ENCODE measurements around the gene MYO5B.

Gene MYO5B

GRCh38 chr18:49949951-49950395, 245.0 kb downstream of the MYO5B start:
- no peaks in the 10 kb centered on the region for H3K36me3 ChIP-seq (ENCODE audit: control insufficient read depth in 4 of 4, insufficient read depth in 4 of 4, low read length in 3 of 4)
- H3K27ac ChIP-seq (ENCODE audit: insufficient read depth in 1 of 2, low read depth in 1 of 2, low read length in 2 of 2, poor library complexity in 1 of 2, severe bottlenecking in 2 of 2), result no peak overlapping the region
- WGBS (ENCODE audit: insufficient coverage), result 0% methylated on average over 1 of the region's 2 CpGs
- DNase-seq, result peak in 2 of 3 donors; percentile 13 to 45
- ChIA-PET POLR2A (no interaction called here), CTCF (no interaction called here)
- H3K27me3 ChIP-seq (replicated peaks in 2 of 5; ENCODE audit: control insufficient read depth in 4 of 5, insufficient read depth in 5 of 5, low read length in 4 of 5), result peaks cover 0 to 37% (median 5%) of the 10 kb centered on the region in 5 experiments
- H3K4me1 ChIP-seq (ENCODE audit: control extremely low read depth in 1 of 4, control insufficient read depth in 4 of 4, insufficient read depth in 4 of 4, low read length in 3 of 4), result peaks cover 3 to 5% (median 4%) of the 10 kb centered on the region in 4 experiments
- H3K4me3 ChIP-seq (ENCODE audit: control insufficient read depth in 1 of 7, extremely low read depth in 1 of 7, insufficient read depth in 4 of 7, low read depth in 2 of 7, low read length in 6 of 7), result no peak overlapping the region
- no peaks in the 10 kb centered on the region for H3K9me3 ChIP-seq (ENCODE audit: control extremely low read depth in 1 of 5, control insufficient read depth in 4 of 5, insufficient read depth in 2 of 5, low read depth in 1 of 5, low read length in 4 of 5)

- Histone ChIP-seq H3K27me3 (replicated peaks in 2 of 5; ENCODE audit: control insufficient read depth in 4 of 5, insufficient read depth in 5 of 5, low read length in 4 of 5) (peaks cover 0 to 28% (median 5%) of the 10 kb centered on the region in 5 experiments), H3K36me3 (ENCODE audit: control insufficient read depth in 4 of 4, insufficient read depth in 4 of 4, low read length in 3 of 4) (no peaks in the 10 kb centered on the region), H3K27ac (ENCODE audit: insufficient read depth in 1 of 2, low read depth in 1 of 2, low read length in 2 of 2, poor library complexity in 1 of 2, severe bottlenecking in 2 of 2) (no peak overlapping the region), H3K4me1 (ENCODE audit: control extremely low read depth in 1 of 4, control insufficient read depth in 4 of 4, insufficient read depth in 4 of 4, low read length in 3 of 4) (peaks cover 3 to 5% (median 4%) of the 10 kb centered on the region in 4 experiments), H3K9me3 (ENCODE audit: control extremely low read depth in 1 of 5, control insufficient read depth in 4 of 5, insufficient read depth in 2 of 5, low read depth in 1 of 5, low read length in 4 of 5) (no peaks in the 10 kb centered on the region), H3K4me3 (ENCODE audit: control insufficient read depth in 1 of 7, extremely low read depth in 1 of 7, insufficient read depth in 4 of 7, low read depth in 2 of 7, low read length in 6 of 7) (no peak overlapping the region)
- CTCF ChIA-PET, result no interaction called here
- WGBS (ENCODE audit: insufficient coverage), result 83% methylated on average over 1 of the region's 1 CpG
- no peak for DNase-seq
- POLR2A ChIA-PET, result no interaction called here
Observed at GRCh38 chr18:49948975-49949374, 246.0 kb downstream of the MYO5B start.

- ChIA-PET POLR2A (interaction anchor here (0.6 kb wide), 1 partner anchor 39 kb away, joined by 3 read pairs; no protein-coding TSS in a partner anchor), CTCF (no interaction called here)
- no peak for DNase-seq
- peaks cover 0 to 6% (median 2%) of the 10 kb centered on the region in 5 experiments for H3K27me3 ChIP-seq (replicated peaks in 2 of 5; ENCODE audit: control insufficient read depth in 4 of 5, insufficient read depth in 5 of 5, low read length in 4 of 5)
- H3K4me1 ChIP-seq (ENCODE audit: control extremely low read depth in 1 of 4, control insufficient read depth in 4 of 4, insufficient read depth in 4 of 4, low read length in 3 of 4), result peaks cover 0 to under 1% (median 0%) of the 10 kb centered on the region in 4 experiments
- no peak overlapping the region for H3K4me3 ChIP-seq (ENCODE audit: control insufficient read depth in 1 of 7, extremely low read depth in 1 of 7, insufficient read depth in 4 of 7, low read depth in 2 of 7, low read length in 6 of 7)
- no peaks in the 10 kb centered on the region for H3K36me3 ChIP-seq (ENCODE audit: control insufficient read depth in 4 of 4, insufficient read depth in 4 of 4, low read length in 3 of 4)
- WGBS (ENCODE audit: insufficient coverage), result 95% methylated on average over 8 of the region's 8 CpGs
- peaks cover 0 to 2% (median 0%) of the 10 kb centered on the region in 5 experiments for H3K9me3 ChIP-seq (ENCODE audit: control extremely low read depth in 1 of 5, control insufficient read depth in 4 of 5, insufficient read depth in 2 of 5, low read depth in 1 of 5, low read length in 4 of 5)
- H3K27ac ChIP-seq (ENCODE audit: insufficient read depth in 1 of 2, low read depth in 1 of 2, low read length in 2 of 2, poor library complexity in 1 of 2, severe bottlenecking in 2 of 2), result no peak overlapping the region
Observed at GRCh38 chr18:49944663-49945062, 250.3 kb downstream of the MYO5B start.

- 100% methylated on average over 2 of the region's 4 CpGs for WGBS (ENCODE audit: insufficient coverage)
- H3K36me3 ChIP-seq (ENCODE audit: control insufficient read depth in 4 of 4, insufficient read depth in 4 of 4, low read length in 3 of 4), result no peaks in the 10 kb centered on the region
- H3K27ac ChIP-seq (ENCODE audit: insufficient read depth in 1 of 2, low read depth in 1 of 2, low read length in 2 of 2, poor library complexity in 1 of 2, severe bottlenecking in 2 of 2), result no peak overlapping the region
- H3K4me1 ChIP-seq (ENCODE audit: control extremely low read depth in 1 of 4, control insufficient read depth in 4 of 4, insufficient read depth in 4 of 4, low read length in 3 of 4), result no peaks in the 10 kb centered on the region
- peaks cover 0 to 2% (median 0%) of the 10 kb centered on the region in 5 experiments for H3K9me3 ChIP-seq (ENCODE audit: control extremely low read depth in 1 of 5, control insufficient read depth in 4 of 5, insufficient read depth in 2 of 5, low read depth in 1 of 5, low read length in 4 of 5)
- POLR2A ChIA-PET, result no interaction called here
- no peak for DNase-seq
- H3K4me3 ChIP-seq (ENCODE audit: control insufficient read depth in 1 of 7, extremely low read depth in 1 of 7, insufficient read depth in 4 of 7, low read depth in 2 of 7, low read length in 6 of 7), result no peak overlapping the region
- H3K27me3 ChIP-seq (replicated peaks in 2 of 5; ENCODE audit: control insufficient read depth in 4 of 5, insufficient read depth in 5 of 5, low read length in 4 of 5), result peaks cover 0 to 5% (median 0%) of the 10 kb centered on the region in 5 experiments
- CTCF ChIA-PET, result no interaction called here
Observed at GRCh38 chr18:49936821-49937220, 258.1 kb downstream of the MYO5B start.

GRCh38 chr18:49935215-49935614, 259.7 kb downstream of the MYO5B start:
- H3K27ac ChIP-seq (ENCODE audit: insufficient read depth in 1 of 2, low read depth in 1 of 2, low read length in 2 of 2, poor library complexity in 1 of 2, severe bottlenecking in 2 of 2), result no peak overlapping the region
- ChIA-PET POLR2A (no interaction called here), CTCF (no interaction called here)
- H3K9me3 ChIP-seq (ENCODE audit: control extremely low read depth in 1 of 5, control insufficient read depth in 4 of 5, insufficient read depth in 2 of 5, low read depth in 1 of 5, low read length in 4 of 5), result no peaks in the 10 kb centered on the region
- peaks cover 0 to 4% (median 3%) of the 10 kb centered on the region in 5 experiments for H3K27me3 ChIP-seq (replicated peaks in 2 of 5; ENCODE audit: control insufficient read depth in 4 of 5, insufficient read depth in 5 of 5, low read length in 4 of 5)
- no peaks in the 10 kb centered on the region for H3K36me3 ChIP-seq (ENCODE audit: control insufficient read depth in 4 of 4, insufficient read depth in 4 of 4, low read length in 3 of 4)
- no peaks in the 10 kb centered on the region for H3K4me1 ChIP-seq (ENCODE audit: control extremely low read depth in 1 of 4, control insufficient read depth in 4 of 4, insufficient read depth in 4 of 4, low read length in 3 of 4)
- WGBS (ENCODE audit: insufficient coverage), result 87% methylated on average over 3 of the region's 4 CpGs
- H3K4me3 ChIP-seq (ENCODE audit: control insufficient read depth in 1 of 7, extremely low read depth in 1 of 7, insufficient read depth in 4 of 7, low read depth in 2 of 7, low read length in 6 of 7), result no peak overlapping the region
- no peak for DNase-seq

GRCh38 chr18:49934457-49934856, 260.5 kb downstream of the MYO5B start:
- no peak overlapping the region for H3K4me3 ChIP-seq (ENCODE audit: control insufficient read depth in 1 of 7, extremely low read depth in 1 of 7, insufficient read depth in 4 of 7, low read depth in 2 of 7, low read length in 6 of 7)
- ChIA-PET CTCF (no interaction called here), POLR2A (no interaction called here)
- H3K9me3 ChIP-seq (ENCODE audit: control extremely low read depth in 1 of 5, control insufficient read depth in 4 of 5, insufficient read depth in 2 of 5, low read depth in 1 of 5, low read length in 4 of 5), result no peaks in the 10 kb centered on the region
- 100% methylated on average over 1 of the region's 2 CpGs for WGBS (ENCODE audit: insufficient coverage)
- H3K36me3 ChIP-seq (ENCODE audit: control insufficient read depth in 4 of 4, insufficient read depth in 4 of 4, low read length in 3 of 4), result no peaks in the 10 kb centered on the region
- H3K27ac ChIP-seq (ENCODE audit: insufficient read depth in 1 of 2, low read depth in 1 of 2, low read length in 2 of 2, poor library complexity in 1 of 2, severe bottlenecking in 2 of 2), result no peak overlapping the region
- peaks cover 0 to 6% (median 3%) of the 10 kb centered on the region in 5 experiments for H3K27me3 ChIP-seq (replicated peaks in 2 of 5; ENCODE audit: control insufficient read depth in 4 of 5, insufficient read depth in 5 of 5, low read length in 4 of 5)
- no peaks in the 10 kb centered on the region for H3K4me1 ChIP-seq (ENCODE audit: control extremely low read depth in 1 of 4, control insufficient read depth in 4 of 4, insufficient read depth in 4 of 4, low read length in 3 of 4)
- no peak for DNase-seq

- DNase-seq, result no peak
- H3K4me3 ChIP-seq (ENCODE audit: control insufficient read depth in 1 of 7, extremely low read depth in 1 of 7, insufficient read depth in 4 of 7, low read depth in 2 of 7, low read length in 6 of 7), result no peak overlapping the region
- ChIA-PET CTCF (no interaction called here), POLR2A (interaction anchor here (0.5 kb wide), 1 partner anchor 245 kb away, joined by 3 read pairs; no protein-coding TSS in a partner anchor)
- no peaks in the 10 kb centered on the region for H3K9me3 ChIP-seq (ENCODE audit: control extremely low read depth in 1 of 5, control insufficient read depth in 4 of 5, insufficient read depth in 2 of 5, low read depth in 1 of 5, low read length in 4 of 5)
- peaks cover 0 to 9% (median 3%) of the 10 kb centered on the region in 5 experiments for H3K27me3 ChIP-seq (replicated peaks in 2 of 5; ENCODE audit: control insufficient read depth in 4 of 5, insufficient read depth in 5 of 5, low read length in 4 of 5)
- H3K4me1 ChIP-seq (ENCODE audit: control extremely low read depth in 1 of 4, control insufficient read depth in 4 of 4, insufficient read depth in 4 of 4, low read length in 3 of 4), result no peaks in the 10 kb centered on the region
- H3K36me3 ChIP-seq (ENCODE audit: control insufficient read depth in 4 of 4, insufficient read depth in 4 of 4, low read length in 3 of 4), result no peaks in the 10 kb centered on the region
- WGBS (ENCODE audit: insufficient coverage), result 100% methylated on average over 2 of the region's 3 CpGs
- no peak overlapping the region for H3K27ac ChIP-seq (ENCODE audit: insufficient read depth in 1 of 2, low read depth in 1 of 2, low read length in 2 of 2, poor library complexity in 1 of 2, severe bottlenecking in 2 of 2)
Observed at GRCh38 chr18:49933530-49934128, 261.3 kb downstream of the MYO5B start.
